Chondrocyte (in vitro differentiated cells): ENCODE data around the gene WDR72. TPM values are rescaled to one million over a fixed set of nuclear protein-coding genes. Genes with fewer than 3 reads are reported as not detected.

Experiments used
- DNase-seq: peaks from one replicate; pipeline ENCODE4 v3.0.0; 2021; ENCODE audit warnings: mixed read lengths, low spot score
- H3K27ac Mint-ChIP-seq: one replicate; pipeline ENCODE4 v1.8.0; 2021; ENCODE audit warnings: mild to moderate bottlenecking, moderate library complexity, mixed read lengths; ENCODE audit not compliant: unreplicated experiment
- H3K27me3 Mint-ChIP-seq: 2 replicates; pipeline ENCODE4 v1.8.0; 2021; ENCODE audit warnings: low read depth, mixed read lengths
- H3K36me3 Mint-ChIP-seq: 2 replicates; pipeline ENCODE4 v1.8.0; 2021; ENCODE audit warnings: low read depth, mixed read lengths
- H3K4me1 Mint-ChIP-seq: 2 replicates; pipeline ENCODE4 v1.8.0; 2021; ENCODE audit warnings: low read depth, mild to moderate bottlenecking, mixed read lengths
- H3K4me3 Mint-ChIP-seq: one replicate; pipeline ENCODE4 v1.8.0; 2021; ENCODE audit warnings: mild to moderate bottlenecking, moderate library complexity, mixed read lengths; ENCODE audit not compliant: unreplicated experiment
- H3K9me3 Mint-ChIP-seq: 2 replicates; pipeline ENCODE4 v1.8.0; 2021; ENCODE audit warnings: low read depth, mixed read lengths
- CTCF ChIP-seq: fragments of 200-600 bp; sonication (generic); IDR thresholded peaks from 2 replicates; pipeline ENCODE4 v1.5.0; 2021; ENCODE audit warnings: antibody characterized with exemption, mild to moderate bottlenecking, moderate library complexity
- total RNA-seq: library from RNA; stranded (reverse); gene quantifications from 3 replicates; pipeline ENCODE4 v1.2.1, GENCODE V29; 2021

WDR72 gene
- total RNA-seq, 1 donor from 2014 or later = not detected

DNA sequence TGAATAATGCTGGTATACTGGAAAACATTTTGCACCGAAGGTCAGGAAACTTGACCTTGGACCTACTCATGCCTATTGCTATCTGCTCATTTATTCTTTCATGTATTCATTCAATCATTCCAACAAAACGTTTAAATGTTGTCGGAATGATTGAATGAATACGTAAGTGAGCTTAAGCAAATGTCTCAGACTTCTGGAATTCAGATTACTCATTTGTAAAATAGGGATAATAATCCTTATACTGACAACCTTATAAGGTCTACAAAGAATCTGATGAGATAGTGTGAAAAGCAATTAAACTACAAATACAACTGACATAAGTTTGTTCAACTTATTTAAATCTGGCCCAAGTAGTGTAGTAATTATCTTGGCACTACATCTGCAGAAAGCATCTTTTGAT is 288.7 kb downstream of the WDR72 start:
- peaks cover 6% of the 10 kb centered on the region for H3K9me3 Mint-ChIP-seq
- H3K4me3 Mint-ChIP-seq = no peak overlapping the region
- H3K36me3 Mint-ChIP-seq = no peaks in the 10 kb centered on the region
- H3K27ac Mint-ChIP-seq = no peak overlapping the region
- no peak for DNase-seq
- H3K27me3 Mint-ChIP-seq = no peaks in the 10 kb centered on the region
- no peak for TF ChIP-seq CTCF
- H3K4me1 Mint-ChIP-seq = no peaks in the 10 kb centered on the region

DNA sequence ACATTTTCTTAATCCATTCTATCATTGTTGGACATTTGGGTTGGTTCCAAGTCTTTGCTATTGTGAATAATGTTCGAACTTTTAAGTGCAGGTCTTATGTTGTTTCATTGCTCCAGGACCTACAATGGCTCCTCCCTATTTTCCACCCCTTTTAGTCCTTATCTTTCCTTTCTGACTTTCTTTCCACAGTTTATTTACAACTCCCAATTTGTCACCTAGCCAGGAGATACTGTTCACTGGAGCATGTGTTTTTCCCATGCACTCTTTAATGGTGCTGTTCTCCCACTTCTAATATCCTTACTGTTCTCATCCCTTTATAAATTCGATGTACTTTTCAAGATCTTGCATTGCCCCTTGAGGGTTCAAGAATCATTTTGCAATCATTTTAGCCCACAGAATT is 290.0 kb downstream of the WDR72 start:
- Mint-ChIP-seq H3K4me1 (no peaks in the 10 kb centered on the region), H3K27me3 (no peaks in the 10 kb centered on the region), H3K36me3 (no peaks in the 10 kb centered on the region), H3K27ac (no peak overlapping the region), H3K4me3 (no peak overlapping the region), H3K9me3 (peaks cover 6% of the 10 kb centered on the region)
- no peak for DNase-seq
- no peak for TF ChIP-seq CTCF

Other genes with a start within 250 kb of the WDR72 start
- 0.15 to 1.1 TPM (median 0.15 TPM) in 3 replicates for gene UNC13C, start 218.8 kb upstream of the WDR72 start, total RNA-seq